HEK293T (cell line): ENCODE measurements around the gene OR6B3.

ENCODE experiments used
- CTCF ChIA-PET: fragments of 350-600 bp; formaldehyde crosslinking; extraction: SDS; loops from one replicate; lab custom pipeline; 2021; ENCODE audit warnings: antibody characterized with exemption, inconsistent platforms; lab: Yijun Ruan, JAX
- POLR2A ChIA-PET: fragments of 350-600 bp; formaldehyde crosslinking; extraction: SDS; loops from one replicate; lab custom pipeline; 2020; ENCODE audit warnings: antibody characterized with exemption, inconsistent platforms; lab: Yijun Ruan, JAX
- DNase-seq: peaks from one replicate; pipeline ENCODE4 v3.0.0; 2012; ENCODE audit warnings: mixed read lengths; ENCODE audit errors: extremely low spot score
- BHLHE40 ChIP-seq: fragments of 450-650 bp; IDR thresholded peaks from 2 replicates; pipeline ENCODE4 v1.6.1; 2016; ENCODE audit warnings: mild to moderate bottlenecking, moderate library complexity, borderline replicate concordance
- CTBP1 ChIP-seq: fragments of 450-650 bp; IDR thresholded peaks from 2 replicates; pipeline ENCODE4 v1.6.1; 2016; ENCODE audit warnings: borderline replicate concordance
- ELF4 ChIP-seq: fragments of 450-650 bp; IDR thresholded peaks from 2 replicates; pipeline ENCODE4 v1.6.1; 2017; ENCODE audit warnings: antibody characterized with exemption
- FOXA1 ChIP-seq: fragments of 450-650 bp; IDR thresholded peaks from 2 replicates; pipeline ENCODE4 v1.6.1; 2016; ENCODE audit warnings: mild to moderate bottlenecking
- FOXK2 ChIP-seq: fragments of 450-650 bp; IDR thresholded peaks from 2 replicates; pipeline ENCODE4 v1.6.1; 2016; ENCODE audit warnings: mild to moderate bottlenecking
- FOXM1 ChIP-seq: fragments of 450-650 bp; IDR thresholded peaks from 2 replicates; pipeline ENCODE4 v1.6.1; 2017; ENCODE audit warnings: mild to moderate bottlenecking, borderline replicate concordance
- HDGF ChIP-seq: fragments of 450-650 bp; IDR thresholded peaks from 2 replicates; pipeline ENCODE4 v1.6.1; 2017; ENCODE audit warnings: antibody characterized with exemption, borderline replicate concordance
- L3MBTL2 ChIP-seq: fragments of 450-650 bp; conservative IDR thresholded peaks from 2 replicates; pipeline ENCODE4 v1.6.1; 2016; ENCODE audit warnings: mild to moderate bottlenecking
- LEF1 ChIP-seq: fragments of 450-650 bp; IDR thresholded peaks from 2 replicates; pipeline ENCODE4 v1.6.1; 2017; ENCODE audit warnings: mild to moderate bottlenecking, borderline replicate concordance
- NFRKB ChIP-seq: fragments of 450-650 bp; IDR thresholded peaks from 2 replicates; pipeline ENCODE4 v1.6.1; 2016; ENCODE audit warnings: mild to moderate bottlenecking, moderate library complexity
- SUZ12 ChIP-seq: fragments of 450-650 bp; IDR thresholded peaks from 2 replicates; pipeline ENCODE4 v1.6.1; 2016; ENCODE audit warnings: mild to moderate bottlenecking
- ZNF384 ChIP-seq: fragments of 450-650 bp; IDR thresholded peaks from 2 replicates; pipeline ENCODE4 v1.6.1; 2016
- TF ChIP-seq, protein P1 (sequence below): fragments of 450-650 bp; IDR thresholded peaks from 2 replicates; pipeline ENCODE4 v1.6.1; 2016

OR6B3 gene

DNA sequence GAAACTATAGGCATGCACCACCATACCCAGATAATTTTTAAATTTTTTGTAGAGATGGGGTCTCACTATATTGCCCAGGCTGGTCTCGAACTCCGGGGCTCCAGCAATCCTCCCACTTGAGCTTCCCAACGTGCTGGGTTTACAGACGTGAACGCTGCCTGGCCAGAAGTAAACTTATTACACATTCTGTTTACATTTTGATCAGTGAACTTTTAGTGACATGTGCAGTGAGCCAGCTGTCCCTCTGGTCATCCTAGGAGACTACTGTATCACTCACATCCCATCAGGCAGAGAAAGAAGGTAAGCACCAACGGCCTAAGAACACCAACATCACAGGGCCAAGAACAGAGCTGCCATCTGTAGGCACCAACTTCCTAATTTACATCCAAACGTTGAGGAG lies 50.3 kb downstream of the OR6B3 start:
- TF ChIP-seq FOXK2, result no peak
- TF ChIP-seq FOXA1, result no peak
- TF ChIP-seq FOXM1, result no peak
- TF ChIP-seq HDGF, result no peak
- no peak for TF ChIP-seq L3MBTL2
- no peak for TF ChIP-seq BHLHE40
- no peak for TF ChIP-seq ZNF384
- TF ChIP-seq CTBP1, result no peak
- no peak for TF ChIP-seq NFRKB
- no peak for TF ChIP-seq ELF4
- no peak for TF ChIP-seq LEF1
- TF ChIP-seq SUZ12, result no peak
- DNase-seq, result no peak
- POLR2A ChIA-PET, result no interaction called here
- CTCF ChIA-PET, result interaction anchor here (1.2 kb wide), 1 partner anchor 19 kb away, joined by 5 read pairs; no protein-coding TSS in a partner anchor

DNA sequence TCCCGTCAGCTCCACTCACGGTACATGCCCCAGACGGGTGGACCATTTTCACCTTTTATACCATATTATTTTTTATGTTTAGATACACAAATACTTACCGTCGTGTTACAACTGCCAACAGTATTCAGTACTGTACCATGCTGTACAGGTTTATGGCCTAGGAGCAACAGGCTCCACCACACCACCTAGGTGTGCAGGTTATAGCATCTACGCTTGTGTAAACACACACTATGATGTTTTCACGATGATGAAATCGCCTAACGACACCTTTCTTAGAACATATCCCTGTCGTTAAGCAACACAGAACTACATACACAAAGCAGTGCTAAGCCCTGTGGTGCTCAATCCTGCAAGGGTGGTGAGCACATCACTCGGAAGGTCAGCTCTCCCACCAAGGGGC lies 52.6 kb downstream of the OR6B3 start:
- TF ChIP-seq FOXK2 (no peak), LEF1 (no peak), FOXM1 (no peak), ZNF384 (no peak)
- DNase-seq, result no peak
- ChIA-PET CTCF (no interaction called here), POLR2A (no interaction called here)

DNA sequence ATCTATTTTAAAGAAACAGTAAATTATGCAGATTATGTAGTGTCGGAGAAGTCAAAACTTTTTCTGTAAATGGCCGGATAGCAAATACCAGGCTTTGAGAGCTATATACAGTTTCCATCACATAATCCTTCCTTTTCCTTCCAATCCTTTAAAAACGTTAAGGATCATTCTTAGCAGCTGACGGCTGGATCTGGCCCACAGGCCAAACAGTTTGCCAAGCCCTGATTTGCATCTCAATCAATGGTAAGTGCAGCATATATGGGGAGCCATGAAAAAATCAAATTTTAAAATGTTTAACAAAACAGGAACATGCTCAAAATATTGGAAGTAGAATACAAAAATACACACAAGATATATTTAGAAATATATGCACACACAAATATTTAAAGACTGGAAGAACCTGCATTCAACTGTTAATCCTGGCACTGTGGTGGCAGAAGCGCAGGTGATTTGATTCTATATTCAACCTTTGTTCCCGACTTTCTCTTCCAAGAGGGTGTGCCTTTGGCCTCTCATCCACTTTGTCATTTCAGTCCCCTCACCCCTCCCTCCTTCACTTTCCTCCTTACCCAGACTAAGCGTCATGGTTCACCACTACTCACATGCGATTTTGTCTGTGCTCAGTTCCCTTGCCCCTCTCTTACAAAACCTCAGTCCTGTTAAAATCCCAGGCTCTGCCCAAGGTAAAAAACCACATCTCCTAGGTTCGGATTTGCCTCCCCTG lies 55.5 kb downstream of the OR6B3 start:
- POLR2A ChIA-PET, result no interaction called here
- CTCF ChIA-PET, result no interaction called here
- DNase-seq, result no peak
- TF ChIP-seq L3MBTL2 (no peak), NFRKB (no peak), FOXM1 (no peak)
- TF ChIP-seq, protein P1, sequence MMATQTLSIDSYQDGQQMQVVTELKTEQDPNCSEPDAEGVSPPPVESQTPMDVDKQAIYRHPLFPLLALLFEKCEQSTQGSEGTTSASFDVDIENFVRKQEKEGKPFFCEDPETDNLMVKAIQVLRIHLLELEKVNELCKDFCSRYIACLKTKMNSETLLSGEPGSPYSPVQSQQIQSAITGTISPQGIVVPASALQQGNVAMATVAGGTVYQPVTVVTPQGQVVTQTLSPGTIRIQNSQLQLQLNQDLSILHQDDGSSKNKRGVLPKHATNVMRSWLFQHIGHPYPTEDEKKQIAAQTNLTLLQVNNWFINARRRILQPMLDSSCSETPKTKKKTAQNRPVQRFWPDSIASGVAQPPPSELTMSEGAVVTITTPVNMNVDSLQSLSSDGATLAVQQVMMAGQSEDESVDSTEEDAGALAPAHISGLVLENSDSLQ, result no peak
